Umbilical cord (tissue), 2 donors: Measurements from ENCODE around the gene RPUSD2. TPM values are rescaled to one million over a fixed set of nuclear protein-coding genes. Genes with fewer than 3 reads are reported as not detected.
"Not testable (repeated sequence)": the region's sequence is repeated elsewhere in the genome, so short reads cannot be mapped to it uniquely, and the experiment has no call there.

Experiments
- DNase-seq: peaks from one replicate; pipeline ENCODE4 v3.0.0-alpha.2; 2015; ENCODE audit warnings: low spot score
- total RNA-seq: library from RNA; depleted of rRNA; stranded (reverse); fragments of >200 nt; gene quantifications from one replicate; pipeline ENCODE4 v1.2.3, GENCODE V29; 2014; ENCODE audit warnings: low replicate concordance; ENCODE audit not compliant: insufficient read depth

RPUSD2 gene
- total RNA-seq, 1 donor from 2014 or later: 8.4 TPM

DNA sequence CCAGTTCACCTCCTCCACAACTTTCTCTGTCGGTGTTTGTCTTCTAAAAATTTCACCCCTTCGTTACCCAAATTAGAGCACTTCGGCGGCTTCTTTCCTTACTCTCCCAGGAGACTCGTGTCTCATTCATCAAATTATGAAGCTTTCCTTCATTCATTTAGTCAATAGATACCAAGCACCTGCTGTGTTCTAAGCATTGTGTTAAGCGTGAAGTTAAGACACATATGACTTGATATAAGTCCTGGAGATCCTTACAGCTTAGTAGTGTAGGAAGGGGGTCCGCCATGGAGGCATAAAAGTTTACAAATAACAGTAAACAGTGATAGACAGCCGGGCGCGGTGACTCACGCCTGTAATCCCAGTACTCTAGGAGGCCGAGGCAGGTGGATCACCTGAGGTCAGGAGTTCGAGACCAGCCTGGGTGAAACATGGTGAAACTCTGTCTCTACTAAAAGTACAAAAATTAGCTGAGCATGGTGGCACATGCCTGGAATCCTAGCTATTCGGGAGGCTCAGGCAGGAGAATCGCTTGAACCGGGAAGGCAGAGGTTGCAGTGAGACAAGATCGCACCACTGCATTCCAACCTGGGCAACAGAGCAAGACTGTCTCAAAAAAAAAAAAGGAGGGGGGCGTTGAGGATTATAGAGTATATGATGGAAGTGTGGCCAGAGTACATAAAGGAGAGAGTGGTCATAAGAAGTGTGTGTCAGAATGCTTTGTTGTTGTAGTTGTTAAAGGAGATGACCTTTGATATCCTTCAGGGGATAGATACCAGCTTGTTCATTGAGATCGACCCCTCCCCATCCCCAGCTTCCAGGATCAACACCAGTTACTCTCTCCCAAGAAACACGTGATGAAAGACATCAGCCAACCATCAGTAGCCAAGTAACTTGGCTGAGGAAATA lies 3.5 kb upstream of the RPUSD2 start:
- DNase-seq: no peak

DNA sequence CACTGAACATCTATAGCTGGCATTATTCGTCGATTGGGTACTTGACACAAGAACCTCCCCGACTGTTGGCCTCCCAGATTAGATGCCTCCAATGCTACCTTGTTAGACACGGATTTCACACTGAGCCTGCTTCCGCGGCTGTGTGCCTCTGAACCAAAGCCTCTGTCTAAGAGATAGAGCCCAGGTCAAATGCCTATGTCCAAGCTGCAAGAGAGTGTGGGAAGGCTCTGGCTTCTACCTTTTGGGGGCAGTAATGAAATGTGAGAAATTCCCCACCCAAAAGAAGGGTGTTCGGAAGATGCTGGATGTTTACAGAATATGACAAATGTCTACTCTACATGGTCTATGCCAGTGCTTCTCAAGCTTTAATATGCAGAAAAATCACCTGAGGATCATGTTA lies 2.0 kb upstream of the RPUSD2 start:
- DNase-seq: no peak

DNA sequence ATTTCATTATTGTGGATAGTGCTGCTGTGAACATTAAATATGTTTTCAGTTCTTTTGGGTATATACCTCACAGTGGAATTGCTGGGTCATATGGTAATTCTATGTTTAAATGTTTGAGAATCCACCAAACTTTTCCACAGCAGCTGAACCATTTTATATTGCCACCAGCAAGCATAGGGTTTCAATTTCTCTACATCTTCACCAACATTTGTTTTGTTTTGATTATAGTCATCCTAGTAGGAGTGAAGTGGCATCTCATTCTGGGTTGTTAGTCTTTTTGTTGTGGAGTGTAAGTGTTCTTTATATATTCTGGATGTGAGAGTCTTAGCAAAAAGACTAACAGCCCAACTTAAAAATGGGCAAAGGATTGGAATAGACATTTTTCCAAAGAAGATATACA lies 6.0 kb downstream of the RPUSD2 start:
- no peak for DNase-seq

DNA sequence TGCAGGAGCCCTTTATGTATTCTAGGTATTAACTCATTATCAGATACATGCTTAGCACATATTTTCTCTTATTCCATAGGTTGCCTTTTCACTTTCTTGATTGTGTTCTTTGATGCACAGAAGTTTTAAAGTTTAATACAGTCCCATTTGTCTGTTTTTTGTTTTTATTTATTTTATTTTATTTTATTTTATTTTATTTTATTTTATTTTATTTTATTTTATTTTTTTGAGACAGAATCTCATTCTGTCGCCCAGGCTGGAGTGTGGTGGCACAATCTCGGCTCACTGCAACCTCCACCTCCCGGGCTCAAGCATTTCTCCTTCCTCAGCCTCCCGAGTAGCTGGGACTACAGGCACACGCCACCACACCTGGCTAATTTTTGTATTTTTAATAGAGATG lies 7.8 kb downstream of the RPUSD2 start:
- DNase-seq: not testable (repeated sequence)

DNA sequence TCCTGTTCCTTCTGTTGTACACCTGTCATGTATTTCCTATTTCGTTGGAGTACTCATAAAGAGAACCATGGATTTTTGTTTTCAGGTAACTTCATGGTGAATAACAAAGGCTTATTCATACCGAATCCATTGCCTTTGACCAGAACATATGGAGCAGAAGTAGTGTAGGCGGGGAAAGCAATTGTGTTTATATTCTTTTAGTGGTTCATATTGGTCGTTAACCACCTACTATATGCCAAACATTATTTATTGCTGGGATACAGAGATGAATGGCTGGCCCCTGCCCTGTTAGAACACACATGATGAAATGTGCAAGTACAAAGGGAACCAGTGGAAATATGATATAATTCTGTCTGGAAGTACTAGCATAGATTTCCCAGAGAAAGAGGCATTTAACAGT lies 9.8 kb downstream of the RPUSD2 start:
- DNase-seq: no peak

DNA sequence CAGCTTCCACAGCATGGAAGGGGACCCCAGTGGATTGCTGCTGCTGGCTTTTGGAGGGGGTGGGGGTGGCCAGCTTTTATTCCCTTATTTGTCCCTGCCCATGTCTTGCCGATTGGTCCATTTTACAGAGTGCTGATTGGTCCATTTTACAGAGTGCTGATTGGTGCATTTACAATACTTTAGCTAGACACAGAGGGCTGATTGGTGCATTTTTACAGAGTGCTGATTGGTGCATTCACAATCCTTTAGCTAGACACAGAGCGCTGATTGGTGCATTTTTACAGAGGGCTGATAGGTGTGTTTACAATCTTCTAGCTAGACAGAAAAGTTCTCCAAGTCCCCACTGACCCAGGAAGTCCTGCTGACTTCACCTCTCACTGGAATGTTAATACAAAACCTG lies 12.7 kb downstream of the RPUSD2 start:
- DNase-seq: not testable (repeated sequence)

DNA sequence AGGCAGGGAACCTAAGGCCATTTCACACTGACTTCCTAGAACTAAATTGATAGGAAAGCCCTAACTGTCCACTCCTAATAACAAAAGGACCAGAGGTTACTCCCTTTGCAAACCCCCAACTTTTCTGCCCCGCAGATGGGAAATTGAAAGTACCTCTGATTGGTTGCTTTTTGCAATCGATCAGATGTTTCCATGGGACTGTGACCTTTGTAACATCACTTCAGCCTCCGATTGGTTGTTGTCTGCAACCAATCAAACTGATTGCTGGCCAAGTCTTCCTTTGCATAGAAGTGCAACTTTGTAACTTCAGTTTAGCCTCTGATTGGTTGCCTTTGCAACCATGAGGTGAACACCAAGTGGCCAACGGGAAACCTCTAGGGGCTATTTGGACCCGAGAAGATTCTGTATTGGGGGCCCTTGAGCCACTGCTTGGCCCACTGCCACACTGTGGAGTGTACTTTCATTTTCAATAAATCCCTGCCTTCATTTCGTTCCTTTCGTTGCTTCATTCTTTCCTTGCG lies 13.7 kb downstream of the RPUSD2 start:
- DNase-seq: no peak

DNA sequence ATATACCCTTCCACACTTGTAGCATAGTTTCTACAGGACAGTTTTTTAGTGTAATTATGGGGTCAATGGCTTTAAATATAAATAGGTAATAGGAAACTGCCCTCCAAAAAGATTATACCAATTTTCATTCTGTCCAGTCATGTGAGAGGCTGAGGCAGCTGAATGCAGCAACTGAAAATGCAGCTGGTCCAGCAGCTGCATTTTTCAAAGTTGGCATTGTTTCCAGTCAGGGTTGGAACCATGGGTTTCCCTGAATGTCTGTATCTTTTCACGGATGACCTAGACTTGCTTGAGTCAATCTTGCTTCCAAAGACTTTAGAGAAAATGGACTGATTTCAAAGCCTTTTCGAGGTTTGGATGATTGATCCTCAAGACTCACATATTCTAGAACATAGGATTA lies 15.1 kb downstream of the RPUSD2 start:
- DNase-seq: no peak

DNA sequence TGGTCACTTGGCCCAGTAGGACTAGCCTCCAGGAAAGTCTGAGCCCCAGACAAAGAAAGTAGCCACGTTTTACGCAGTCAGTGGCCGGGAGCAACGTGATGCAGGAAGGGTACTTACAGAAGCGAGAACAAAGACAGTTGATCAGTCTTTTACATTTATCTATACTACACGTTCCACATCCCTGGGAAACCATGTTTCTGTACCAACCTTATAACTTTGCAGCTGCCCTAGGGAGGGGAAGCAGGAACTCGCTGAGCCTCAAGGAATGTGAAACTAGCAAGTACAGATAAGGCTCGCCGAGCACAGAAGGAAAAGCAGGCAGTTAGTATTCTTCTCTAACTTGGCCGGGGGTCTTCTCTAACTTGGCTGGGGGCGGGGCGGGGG lies 21.6 kb downstream of the RPUSD2 start:
- DNase-seq: peak; percentile 66

DNA sequence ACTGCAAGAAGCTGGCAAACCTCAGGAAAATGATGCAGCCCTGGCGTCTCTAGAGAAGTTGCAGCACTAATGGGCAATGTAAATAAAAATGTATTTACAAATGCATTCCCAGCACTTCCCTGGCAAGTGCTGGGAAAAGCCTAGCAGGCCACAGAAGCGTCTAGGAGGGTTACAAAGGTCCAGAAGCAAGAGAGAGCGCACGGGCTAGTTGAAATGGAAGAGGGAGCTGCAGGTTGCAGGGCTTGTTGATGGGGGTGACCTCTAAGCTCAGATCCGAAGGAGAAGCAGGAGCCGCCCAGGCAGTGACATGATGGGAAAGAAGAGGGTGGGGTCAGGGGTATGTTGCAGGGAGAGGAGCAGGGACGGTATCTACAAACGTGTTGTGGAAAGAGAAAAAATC lies 22.3 kb downstream of the RPUSD2 start:
- no peak for DNase-seq

DNA sequence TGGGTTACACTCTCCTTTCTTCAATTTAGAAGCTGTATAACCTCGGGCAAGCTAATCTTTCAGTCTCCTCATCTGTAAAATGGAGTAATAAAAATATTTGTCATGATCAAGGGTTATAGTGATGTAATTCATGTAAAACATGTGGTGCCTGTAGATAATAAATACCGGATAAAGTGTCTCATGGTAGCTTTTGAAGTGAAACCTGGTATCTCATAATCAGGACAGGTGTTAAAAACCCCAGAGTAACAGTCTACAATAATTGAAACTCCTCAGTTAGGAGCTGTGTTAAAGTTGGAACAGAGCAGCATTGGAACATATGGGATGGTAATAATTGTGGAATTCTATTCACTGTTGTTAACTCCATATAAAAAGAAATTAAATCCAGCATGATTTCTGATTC lies 24.1 kb downstream of the RPUSD2 start:
- DNase-seq: no peak

DNA sequence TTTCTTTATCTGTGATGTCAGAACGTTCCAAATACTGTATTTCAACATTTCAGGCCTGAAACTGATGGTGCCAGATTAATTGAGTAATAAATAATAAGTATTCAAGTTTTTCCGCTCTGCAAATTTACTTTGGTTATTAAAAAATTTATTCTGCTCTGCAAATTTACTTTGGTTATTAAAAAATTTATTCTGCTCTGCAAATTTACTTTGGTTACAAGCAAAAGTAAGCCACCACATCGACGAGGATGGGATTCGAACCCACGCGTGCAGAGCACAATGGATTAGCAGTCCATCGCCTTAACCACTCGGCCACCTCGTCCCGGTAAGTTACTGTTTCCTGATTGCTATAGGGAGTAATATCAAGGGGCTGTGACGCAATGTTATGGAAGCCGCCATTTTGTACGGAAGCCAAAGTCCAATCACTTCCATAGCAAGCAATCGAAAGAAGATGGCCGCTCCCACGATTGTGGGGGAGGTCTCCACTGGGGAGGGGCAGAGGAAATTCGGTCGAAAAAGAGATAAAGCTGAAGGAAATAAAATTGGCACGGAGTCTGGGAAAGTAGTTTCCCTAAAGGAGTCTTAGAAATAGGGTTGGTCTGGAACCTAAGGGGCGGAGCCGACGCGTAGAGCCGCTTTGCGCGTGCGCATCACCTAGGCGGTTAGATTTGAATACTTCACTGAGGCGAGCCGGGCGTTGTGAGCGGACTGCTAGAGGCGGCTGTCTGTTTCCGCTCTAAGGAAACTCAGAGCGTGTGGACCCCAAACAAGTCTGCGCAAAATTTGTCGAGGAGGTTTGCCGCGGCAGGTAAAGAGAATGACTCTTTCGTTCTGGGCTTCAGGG lies 24.7 kb downstream of the RPUSD2 start, which contains the start of gene KNL1:
Gene KNL1 (plus strand): TSS at position 662 of the 841 bp plus-strand sequence. CDS start 8,683 bp downstream, outside the sequence.
- DNase-seq: peak; percentile 99

DNA sequence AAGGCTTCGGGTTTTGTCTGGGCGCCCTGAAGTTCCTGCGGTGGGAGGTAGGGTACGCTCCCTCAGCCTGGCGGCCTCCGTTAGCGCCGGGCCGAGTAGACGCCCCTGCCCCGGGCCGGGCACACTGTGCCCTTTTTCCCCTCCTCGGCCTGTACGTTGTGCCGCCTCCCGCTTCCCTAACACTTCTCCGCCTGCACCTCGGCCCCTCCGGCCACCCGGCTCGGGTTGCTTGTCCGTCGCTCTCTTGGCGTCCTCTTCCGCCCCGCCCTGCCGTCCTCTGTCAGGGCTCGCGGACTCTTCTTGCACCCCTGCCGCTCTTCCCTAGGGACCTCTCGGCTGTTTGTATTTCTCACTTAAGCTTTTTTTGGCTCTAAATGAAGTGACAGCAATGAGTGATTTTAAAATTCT lies 25.3 kb downstream of the RPUSD2 start:
- peak; percentile 58 for DNase-seq

DNA sequence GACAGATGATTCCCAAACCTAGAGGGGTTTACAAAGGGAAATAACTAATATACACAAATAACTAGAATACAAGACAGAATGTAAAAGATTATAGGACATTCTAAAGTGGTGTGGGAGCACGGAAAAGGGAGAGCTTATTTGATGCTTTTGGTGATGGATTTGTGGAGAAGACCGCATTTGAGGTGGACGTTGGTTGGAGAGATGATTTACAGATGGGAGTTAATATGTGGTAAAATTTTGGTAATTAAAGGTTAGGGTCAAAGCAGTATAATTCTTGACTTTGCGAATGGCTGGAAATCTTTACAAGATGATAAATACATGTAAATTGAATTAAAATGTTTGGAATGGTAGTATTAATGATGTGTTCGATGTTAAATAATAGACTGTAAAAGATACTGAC lies 26.1 kb downstream of the RPUSD2 start:
- no peak for DNase-seq

DNA sequence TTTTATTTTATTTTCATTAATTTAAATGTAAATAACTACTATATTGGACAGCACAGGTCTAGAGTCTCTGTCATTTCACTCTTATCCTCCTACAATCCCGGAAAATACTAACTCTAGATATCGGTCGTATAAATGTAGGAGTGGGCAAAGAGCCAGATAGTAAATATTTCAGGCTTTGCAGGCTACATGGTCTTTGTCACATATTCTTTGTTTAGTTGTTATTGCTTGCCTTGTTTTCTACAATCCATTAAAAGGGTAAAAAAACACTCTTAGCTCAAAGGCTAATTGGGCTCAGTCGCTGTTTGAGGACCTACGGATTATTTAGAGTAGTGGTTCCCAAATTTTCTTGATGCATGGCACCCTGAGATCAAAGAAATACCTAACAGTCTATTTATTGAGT lies 26.7 kb downstream of the RPUSD2 start:
- no peak for DNase-seq

DNA sequence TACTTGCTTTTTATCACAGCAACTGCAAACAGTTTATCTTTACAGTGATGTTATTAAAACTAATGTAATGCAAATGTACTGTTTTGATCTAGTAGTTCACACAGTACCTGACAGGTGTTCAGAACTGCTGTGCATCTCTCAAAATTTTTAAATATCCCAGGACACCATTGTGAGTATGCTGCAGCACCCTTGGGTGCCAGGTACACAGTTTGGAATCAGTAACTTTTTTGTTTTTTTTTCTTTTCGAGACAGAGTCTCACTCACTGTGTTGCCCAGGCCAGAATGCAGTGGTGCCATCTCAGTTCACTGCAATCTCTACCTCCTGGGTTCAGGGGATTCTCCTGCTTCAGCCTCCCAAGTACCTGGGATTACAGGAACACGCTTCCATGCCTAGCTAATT lies 27.9 kb downstream of the RPUSD2 start:
- DNase-seq: no peak

DNA sequence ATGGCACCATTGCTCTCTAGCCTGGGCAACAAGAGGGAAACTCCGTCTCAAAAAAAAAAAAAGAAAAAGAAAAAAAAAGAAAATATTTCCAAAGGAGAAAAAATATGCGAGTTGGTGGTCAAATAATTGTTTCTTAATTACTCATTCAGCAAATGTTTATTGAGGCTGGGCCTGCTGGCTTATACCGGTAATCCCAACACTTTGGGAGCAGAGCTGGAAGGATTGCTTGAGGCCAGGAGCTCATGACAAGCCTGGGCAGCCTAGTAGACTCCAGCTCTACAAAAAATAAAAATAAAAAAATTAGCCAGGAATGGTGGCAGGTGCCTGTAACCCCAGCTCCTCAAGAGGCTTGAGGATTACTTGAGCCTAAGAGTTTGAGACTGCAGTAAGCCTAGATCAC lies 29.0 kb downstream of the RPUSD2 start:
- no peak for DNase-seq

DNA sequence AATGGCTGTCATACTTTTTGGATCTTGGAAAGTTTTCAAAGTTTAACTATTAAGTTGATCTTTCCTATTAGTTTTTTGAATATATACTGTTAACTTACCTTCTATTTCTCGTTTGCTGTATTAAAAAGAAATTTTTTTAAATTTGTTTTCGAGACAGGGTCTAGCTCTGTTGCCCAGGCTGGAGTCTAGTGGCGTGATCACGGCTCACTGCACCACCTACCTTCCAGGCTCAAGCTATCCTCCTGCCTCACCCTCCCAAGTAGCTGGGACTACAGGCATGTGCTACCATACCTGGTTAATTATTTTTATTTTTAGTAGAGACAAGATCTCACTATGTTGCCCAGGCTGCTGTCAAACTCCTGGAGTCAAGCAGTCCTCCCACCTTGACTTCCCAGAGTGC lies 29.6 kb downstream of the RPUSD2 start:
- DNase-seq: no peak

DNA sequence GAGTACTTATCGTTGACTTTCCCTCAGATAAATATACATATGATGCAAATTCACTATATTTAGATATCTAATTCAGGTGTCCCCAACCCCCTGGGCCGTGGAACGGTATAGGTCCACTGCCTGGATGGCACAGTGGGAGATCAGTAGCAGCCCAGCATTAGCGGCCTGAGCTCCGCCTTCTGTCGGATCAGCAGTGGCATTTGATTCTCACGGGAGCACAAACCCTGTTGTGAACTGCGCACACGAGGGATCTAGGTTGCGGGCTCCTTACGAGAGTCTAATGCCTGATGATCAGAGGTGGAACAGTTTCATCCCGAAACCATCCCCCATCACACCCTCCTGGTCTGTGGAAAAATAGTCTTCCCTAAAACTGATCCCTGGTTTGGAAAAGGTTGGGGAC lies 31.9 kb downstream of the RPUSD2 start:
- no peak for DNase-seq

DNA sequence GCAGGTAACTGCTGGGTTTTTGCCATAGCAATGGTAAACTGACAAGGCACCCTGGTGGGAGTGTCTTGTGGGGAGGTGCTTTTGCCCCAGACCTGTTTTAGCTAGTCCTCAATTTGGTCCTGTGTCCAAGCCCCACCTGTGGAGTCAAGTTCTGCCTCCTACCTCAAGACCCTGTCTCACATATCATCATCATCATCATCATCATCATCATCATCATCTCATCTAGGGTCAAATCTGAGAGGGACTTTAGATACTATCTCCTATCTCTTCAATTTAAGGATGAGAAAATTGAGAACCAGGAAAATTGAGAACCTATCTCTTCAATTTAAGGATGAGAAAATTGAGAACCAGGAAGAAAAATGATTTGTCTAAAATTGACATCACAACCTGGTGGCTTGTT lies 34.8 kb downstream of the RPUSD2 start:
- DNase-seq: no peak

DNA sequence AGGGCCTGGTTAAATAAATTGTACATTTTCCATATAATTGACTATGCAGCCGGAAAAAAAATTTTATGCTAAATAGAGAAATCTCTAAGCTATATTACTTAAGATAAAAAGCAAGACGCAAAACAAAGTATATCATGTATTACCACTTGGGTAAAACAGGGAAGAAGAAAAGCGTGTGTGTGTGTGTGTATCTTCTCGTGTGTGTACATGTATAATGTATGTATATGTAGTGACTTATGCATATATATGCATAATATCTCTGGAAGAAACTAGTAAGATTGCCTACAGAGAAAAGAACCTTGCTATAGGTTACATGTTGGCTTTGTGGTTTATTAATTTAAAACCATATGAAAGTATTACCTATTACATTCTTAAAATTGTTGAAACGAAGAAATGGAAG lies 44.0 kb downstream of the RPUSD2 start:
- no peak for DNase-seq

DNA sequence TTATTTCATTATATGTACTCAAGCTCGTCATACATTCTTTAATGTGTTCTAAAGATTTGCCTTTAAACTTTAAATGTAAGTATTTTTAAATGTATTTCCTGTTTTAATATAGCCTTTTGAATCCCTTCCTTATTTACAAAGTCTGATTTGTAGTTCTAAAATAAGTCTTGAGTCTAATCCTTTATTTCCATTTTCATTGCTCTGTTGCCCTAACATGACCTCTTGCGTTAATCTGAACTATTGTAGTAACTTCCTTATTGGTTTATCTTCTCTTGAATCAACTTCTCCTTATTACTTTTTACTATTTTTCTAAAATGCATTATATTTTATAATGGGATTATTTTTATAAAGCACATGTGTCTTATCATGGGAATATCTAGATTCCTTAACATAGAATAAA lies 48.9 kb downstream of the RPUSD2 start:
- no peak for DNase-seq

DNA sequence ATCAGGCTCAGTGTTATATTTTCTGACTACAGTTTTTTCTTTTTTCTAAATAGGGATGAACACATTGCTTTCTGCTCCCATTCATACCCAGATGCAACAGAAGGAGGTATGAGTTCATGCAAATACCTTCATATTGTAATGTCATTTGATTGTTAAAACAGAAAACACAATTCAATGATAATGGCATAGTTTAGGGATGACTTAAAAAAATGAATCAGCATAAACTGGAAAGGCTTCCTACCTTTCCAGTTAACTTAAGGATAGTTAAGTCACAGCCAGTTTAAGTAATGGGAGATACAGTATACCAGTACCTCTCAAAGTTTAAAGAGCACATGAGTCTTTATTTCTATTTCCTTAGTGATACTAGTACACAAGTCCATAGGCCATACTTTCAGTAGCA lies 49.8 kb downstream of the RPUSD2 start:
- no peak for DNase-seq
